Activated CD8-positive, alpha-beta memory T cell treated with anti-CD3 and anti-CD28 coated beads for 24 hours (primary cell): ENCODE results near the gene GINS1.

ENCODE experiments used
- DNase-seq: peaks from one replicate; pipeline ENCODE4 v3.0.0-alpha.2; 2020

Gene GINS1

GRCh38 chr20:25478889-25479568 is 71.6 kb downstream of the GINS1 start:
- DNase-seq = no peak

DNA sequence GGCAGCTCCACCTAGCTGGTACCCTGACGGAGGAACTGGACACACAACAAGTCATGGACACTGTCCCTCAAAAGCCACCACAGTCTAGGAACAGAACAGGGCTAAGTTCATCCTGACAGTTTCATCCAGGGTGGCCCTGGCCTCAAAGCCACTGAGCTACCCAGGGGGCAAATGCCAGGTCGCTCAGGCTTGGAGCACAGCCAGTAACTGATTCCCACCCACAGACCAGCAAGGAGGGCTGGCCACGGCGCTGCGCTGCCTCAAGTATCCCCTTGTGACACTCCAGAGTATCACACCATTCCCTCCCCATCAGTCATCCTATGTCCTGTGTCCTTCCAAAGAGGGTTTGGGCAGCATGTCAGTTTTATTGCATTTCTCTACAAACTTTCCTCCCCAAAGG is 72.2 kb downstream of the GINS1 start:
- DNase-seq = no peak

GRCh38 chr20:25480156-25480555 is 72.7 kb downstream of the GINS1 start:
- no peak for DNase-seq

DNA sequence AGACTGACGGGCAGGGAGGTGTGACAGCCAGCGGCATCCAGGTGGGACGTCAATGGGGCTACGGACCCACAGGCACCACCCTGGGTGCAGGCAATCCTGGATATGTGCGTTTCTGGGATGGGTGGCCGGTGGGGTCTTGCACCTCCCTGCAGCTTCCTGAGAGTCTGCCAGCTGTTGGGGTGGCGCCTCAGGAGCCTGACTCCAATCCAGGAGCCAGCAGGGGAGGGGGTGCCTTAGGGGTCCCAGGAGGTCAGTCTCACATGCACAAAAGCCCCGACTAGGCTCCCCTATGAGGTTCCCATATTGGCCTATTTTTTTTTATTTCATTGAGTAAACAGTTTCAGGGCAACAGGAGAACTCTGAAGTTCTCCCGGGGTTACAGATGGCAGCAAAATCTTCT is 73.3 kb downstream of the GINS1 start:
- DNase-seq = no peak

- DNase-seq = no peak
These were observed 73.9 kb downstream of the GINS1 start for GRCh38 chr20:25481235-25481917.

DNA sequence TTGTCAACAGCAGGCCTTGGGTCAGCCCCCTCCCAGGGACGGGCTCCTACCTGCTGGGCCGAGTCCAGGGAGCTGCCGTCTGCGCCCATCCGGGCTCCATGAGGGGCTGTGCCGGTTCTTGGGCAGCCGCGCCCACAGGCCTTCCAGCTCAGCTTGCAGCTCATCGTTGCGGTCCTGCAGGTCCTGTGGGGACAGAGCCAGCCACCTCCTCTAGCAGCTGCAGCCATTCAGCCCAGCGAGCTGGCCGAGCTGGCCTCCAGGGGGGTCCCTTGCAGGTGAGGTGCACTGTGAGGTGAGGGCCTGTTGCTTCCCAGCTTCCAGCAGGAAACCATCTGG is 74.4 kb downstream of the GINS1 start:
- DNase-seq = no peak

GRCh38 chr20:25483431-25484132 is 76.1 kb downstream of the GINS1 start:
- no peak for DNase-seq

DNA sequence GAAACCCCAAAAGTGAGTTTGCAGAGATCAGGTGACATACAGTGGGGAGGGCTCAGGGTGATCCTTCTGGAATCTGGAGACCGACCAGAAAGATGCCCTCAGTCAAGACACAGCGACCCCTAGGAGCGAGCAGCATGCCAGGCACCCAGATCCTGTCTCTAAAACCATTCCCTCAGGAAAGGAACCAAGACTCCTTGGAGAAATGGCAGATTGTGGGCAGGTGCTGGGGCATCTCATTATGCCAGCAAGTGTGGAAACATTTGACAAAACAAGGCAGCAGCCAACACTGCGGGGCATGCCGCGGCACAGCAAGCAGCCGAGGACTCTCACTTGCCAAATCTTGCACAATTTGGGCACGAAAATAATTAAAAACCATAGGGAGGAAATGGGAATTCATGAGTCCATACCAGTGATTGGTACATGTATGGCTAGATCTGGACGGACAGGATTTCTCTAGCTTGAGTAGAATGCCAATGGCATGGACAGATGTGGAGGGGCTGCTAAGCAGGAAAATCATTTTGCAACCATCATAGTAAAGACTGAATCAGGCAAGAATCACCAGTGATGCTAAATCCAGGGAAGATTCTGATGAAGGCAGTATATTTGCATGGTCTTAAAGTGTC is 76.9 kb downstream of the GINS1 start:
- DNase-seq = no peak

GRCh38 chr20:25484911-25485511 is 77.5 kb downstream of the GINS1 start:
- no peak for DNase-seq

GRCh38 chr20:25485872-25486271 is 78.4 kb downstream of the GINS1 start:
- DNase-seq = no peak

DNA sequence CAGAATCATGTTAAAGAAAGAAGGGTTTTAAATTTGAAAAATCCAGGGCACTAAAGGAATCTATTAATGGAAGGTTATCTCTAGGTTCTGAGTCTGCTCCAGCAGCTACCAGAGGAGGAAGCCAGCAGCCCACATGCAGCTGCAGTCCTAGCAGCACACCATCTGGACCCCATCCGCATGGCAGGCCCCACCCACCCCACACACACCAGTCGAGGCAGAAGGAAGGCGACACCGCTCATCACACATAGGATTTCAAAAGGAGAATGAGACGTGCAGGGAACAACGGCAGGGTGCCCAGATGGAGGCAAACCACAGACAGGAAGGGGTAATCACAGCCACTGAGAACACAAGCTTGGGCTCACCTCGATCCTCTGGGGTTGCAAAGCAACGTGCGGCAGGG is 78.9 kb downstream of the GINS1 start:
- no peak for DNase-seq

GRCh38 chr20:25487306-25487705 is 79.8 kb downstream of the GINS1 start:
- no peak for DNase-seq

- DNase-seq = no peak
These were observed 80.5 kb downstream of the GINS1 start for GRCh38 chr20:25487975-25488374.

GRCh38 chr20:25489221-25489871 is 81.9 kb downstream of the GINS1 start:
- no peak for DNase-seq

- no peak for DNase-seq
These were observed 83.4 kb downstream of the GINS1 start for GRCh38 chr20:25490656-25491445.

GRCh38 chr20:25491446-25492038 is 84.1 kb downstream of the GINS1 start:
- DNase-seq = no peak

DNA sequence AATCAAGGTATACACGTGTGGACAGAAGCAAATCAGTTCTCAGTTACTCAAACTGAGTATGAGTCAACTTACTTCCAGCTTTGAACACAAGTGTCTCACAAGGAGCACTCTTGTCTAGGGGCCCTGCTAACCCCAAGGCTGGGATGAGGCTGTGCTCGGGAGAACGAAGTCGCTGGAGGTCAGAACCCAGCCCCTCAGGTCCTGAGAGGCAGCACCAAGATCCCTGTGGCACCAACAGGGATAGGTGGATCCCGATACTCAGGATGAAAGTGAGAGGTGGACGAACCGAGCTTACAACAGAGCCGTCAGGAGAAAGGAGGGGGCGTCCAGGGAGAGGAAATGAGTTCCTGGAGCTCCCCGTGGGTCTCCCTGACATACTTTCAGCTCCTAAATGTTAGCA is 85.7 kb downstream of the GINS1 start:
- DNase-seq = no peak

DNA sequence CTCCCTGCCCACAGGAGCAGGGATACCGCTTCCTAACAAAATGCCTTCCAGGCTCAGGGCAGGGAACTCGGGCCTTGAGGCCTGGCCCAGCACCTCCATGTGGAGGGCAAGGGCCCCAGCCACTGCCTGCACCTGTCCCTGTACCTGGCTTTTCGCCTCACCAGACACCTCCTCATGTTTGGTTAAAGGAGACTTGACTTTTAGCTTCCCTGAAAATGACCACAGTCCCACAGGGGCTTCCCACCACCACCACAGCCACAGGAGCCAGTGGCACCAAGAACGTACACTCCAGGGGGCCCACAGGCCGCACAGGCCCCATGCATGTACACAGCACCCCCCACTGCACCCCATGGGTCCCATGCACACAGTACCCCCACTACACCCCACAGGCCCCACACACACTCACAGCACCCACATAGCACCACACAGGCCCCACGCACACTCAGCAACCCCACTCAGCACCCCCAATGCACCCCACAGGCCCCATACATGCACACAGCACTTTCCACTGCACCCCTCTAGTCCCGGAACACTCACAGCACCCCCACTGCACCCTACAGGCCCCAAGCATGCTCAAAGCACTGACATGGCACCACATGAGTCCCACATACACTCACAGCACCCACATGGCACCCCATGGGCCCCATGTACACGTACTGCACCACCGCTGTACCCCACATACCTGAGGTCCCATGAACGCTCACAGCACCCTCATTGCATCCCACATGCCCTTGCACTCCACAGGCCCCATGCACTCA is 86.5 kb downstream of the GINS1 start:
- no peak for DNase-seq

GRCh38 chr20:25494506-25495188 is 87.2 kb downstream of the GINS1 start:
- no peak for DNase-seq

- no peak for DNase-seq
These were observed 87.8 kb downstream of the GINS1 start for GRCh38 chr20:25495189-25495824.
